Neutrophil (primary cell): Measurements from ENCODE around the gene DCLK1.

Source experiments
- H3K27ac ChIP-seq: fragments of 200-600 bp; sonication (generic); 2 replicates; pipeline ENCODE4 v1.5.1; 2016; ENCODE audit warnings: mild to moderate bottlenecking, moderate library complexity
- H3K27me3 ChIP-seq: fragments of 200-600 bp; sonication (generic); 2 replicates; pipeline ENCODE4 v1.6.0; 2016; ENCODE audit warnings: mild to moderate bottlenecking
- H3K36me3 ChIP-seq: fragments of 200-600 bp; sonication (generic); 2 replicates; pipeline ENCODE4 v1.5.1; 2017
- H3K4me1 ChIP-seq, 2 experiments: fragments of 200-600 bp in 1 of 2; sonication (generic) in 1 of 2; 1 replicate in 1 of 2; 2 replicates in 1 of 2; pipeline versions ENCODE4 v1.5.1 to v1.6.1; 2013 to 2016; ENCODE audit warnings: low read depth in 1 of 2, low read length in 1 of 2, mild to moderate bottlenecking in 1 of 2, moderate library complexity in 1 of 2; ENCODE audit not compliant: control insufficient read depth in 1 of 2, insufficient read depth in 1 of 2
- H3K4me3 ChIP-seq, 2 experiments: fragments of 200-600 bp in 1 of 2; sonication (generic) in 1 of 2; 1 replicate in 1 of 2; 2 replicates in 1 of 2; pipeline ENCODE4 v1.5.1; 2013 to 2016; ENCODE audit warnings: low read depth in 1 of 2, low read length in 1 of 2, mild to moderate bottlenecking in 1 of 2, moderate library complexity in 1 of 2
- H3K9me3 ChIP-seq: fragments of 200-600 bp; sonication (generic); 2 replicates; pipeline ENCODE4 v1.5.1; 2016
- TF ChIP-seq, protein P1 (sequence below): fragments of 200-600 bp; sonication (generic); IDR thresholded peaks from 2 replicates; pipeline ENCODE4 v1.5.1; 2016; ENCODE audit warnings: antibody characterized with exemption

Gene DCLK1

DNA sequence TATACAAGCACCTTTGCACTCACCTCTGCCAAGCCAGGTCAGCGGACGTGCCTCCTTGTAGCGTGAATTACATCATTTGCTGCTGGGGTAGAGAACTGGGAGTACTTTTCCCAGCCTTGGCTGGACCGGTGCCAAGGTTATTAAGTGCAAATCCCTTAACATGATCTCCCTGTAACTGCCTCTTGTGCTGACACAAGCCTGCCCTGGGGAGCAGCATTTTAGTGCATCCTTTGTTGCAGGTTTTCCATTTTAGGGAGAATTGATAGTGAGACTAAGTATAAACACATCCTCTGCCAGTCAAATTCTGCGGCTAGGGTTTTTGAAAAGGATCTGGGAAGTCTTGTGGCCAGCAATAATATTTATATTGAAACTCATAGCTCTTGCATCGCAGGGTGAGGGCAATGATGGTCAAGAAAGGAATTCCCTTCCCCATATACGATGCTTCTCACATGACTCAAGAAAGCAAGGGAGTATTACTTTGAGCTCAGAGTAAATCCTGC, 32.7 kb upstream of the DCLK1 start:
- H3K27ac ChIP-seq, result no peak overlapping the region
- no peaks in the 10 kb centered on the region for H3K27me3 ChIP-seq
- TF ChIP-seq, protein P1, sequence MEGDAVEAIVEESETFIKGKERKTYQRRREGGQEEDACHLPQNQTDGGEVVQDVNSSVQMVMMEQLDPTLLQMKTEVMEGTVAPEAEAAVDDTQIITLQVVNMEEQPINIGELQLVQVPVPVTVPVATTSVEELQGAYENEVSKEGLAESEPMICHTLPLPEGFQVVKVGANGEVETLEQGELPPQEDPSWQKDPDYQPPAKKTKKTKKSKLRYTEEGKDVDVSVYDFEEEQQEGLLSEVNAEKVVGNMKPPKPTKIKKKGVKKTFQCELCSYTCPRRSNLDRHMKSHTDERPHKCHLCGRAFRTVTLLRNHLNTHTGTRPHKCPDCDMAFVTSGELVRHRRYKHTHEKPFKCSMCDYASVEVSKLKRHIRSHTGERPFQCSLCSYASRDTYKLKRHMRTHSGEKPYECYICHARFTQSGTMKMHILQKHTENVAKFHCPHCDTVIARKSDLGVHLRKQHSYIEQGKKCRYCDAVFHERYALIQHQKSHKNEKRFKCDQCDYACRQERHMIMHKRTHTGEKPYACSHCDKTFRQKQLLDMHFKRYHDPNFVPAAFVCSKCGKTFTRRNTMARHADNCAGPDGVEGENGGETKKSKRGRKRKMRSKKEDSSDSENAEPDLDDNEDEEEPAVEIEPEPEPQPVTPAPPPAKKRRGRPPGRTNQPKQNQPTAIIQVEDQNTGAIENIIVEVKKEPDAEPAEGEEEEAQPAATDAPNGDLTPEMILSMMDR, result no peak
- H3K4me3 ChIP-seq, result no peak overlapping the region
- no peaks in the 10 kb centered on the region for H3K9me3 ChIP-seq
- no peaks in the 10 kb centered on the region for H3K4me1 ChIP-seq
- no peaks in the 10 kb centered on the region for H3K36me3 ChIP-seq

DNA sequence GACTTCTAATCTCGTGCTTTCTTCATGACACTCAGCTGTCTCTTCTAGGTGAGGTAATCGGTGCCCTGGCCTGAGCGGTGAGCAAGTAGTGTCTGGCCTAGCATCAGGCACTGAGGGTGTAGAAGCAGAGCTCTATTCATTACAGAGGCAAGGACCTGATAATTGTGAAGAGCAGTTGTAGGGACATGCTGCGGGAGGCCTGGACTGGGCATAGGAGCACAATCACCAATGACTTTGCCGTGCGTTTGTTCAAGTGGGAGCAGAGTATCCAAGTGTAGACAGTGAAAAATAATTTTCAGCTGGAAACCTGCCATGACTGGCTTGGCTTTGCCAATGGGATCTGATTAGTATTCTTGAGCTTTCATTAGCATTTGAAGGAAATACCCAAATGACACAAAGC, 32.1 kb upstream of the DCLK1 start:
- Histone ChIP-seq H3K4me3 (no peak overlapping the region), H3K27me3 (no peaks in the 10 kb centered on the region), H3K27ac (no peak overlapping the region), H3K9me3 (no peaks in the 10 kb centered on the region), H3K4me1 (no peaks in the 10 kb centered on the region), H3K36me3 (no peaks in the 10 kb centered on the region)
- TF ChIP-seq, protein P1, result no peak

DNA sequence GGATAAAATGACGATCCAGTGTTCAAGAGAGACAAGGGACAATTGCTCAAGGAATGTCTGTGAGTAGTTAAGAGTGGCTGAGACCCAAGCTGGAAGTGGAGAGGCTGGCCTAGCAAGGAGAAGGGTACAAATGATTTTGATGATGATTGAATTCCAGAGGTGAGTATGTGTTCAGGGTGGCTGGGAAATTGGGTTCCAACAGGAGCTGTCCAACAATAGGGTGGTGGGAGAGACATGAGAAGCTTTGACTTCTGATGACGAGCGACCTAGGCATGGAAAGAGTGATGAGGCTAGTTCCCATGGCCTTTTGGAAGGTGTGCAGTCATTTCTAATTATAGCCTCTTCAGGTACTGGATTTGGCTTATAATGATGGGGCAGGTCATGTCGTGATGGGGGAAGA, 29.1 kb upstream of the DCLK1 start:
- Histone ChIP-seq H3K27me3 (peaks cover 10% of the 10 kb centered on the region), H3K36me3 (no peaks in the 10 kb centered on the region), H3K4me3 (no peak overlapping the region), H3K9me3 (no peaks in the 10 kb centered on the region), H3K27ac (no peak overlapping the region), H3K4me1 (no peaks in the 10 kb centered on the region)
- TF ChIP-seq, protein P1, result no peak

- peaks cover 24% of the 10 kb centered on the region for H3K27me3 ChIP-seq
- H3K9me3 ChIP-seq, result no peaks in the 10 kb centered on the region
- TF ChIP-seq, protein P1, result no peak
- no peak overlapping the region for H3K27ac ChIP-seq
- no peaks in the 10 kb centered on the region for H3K36me3 ChIP-seq
- H3K4me1 ChIP-seq, result no peaks in the 10 kb centered on the region
- H3K4me3 ChIP-seq, result no peak overlapping the region
These were observed 27.4 kb upstream of the DCLK1 start for GRCh38 chr13:36158611-36159010.

- H3K4me3 ChIP-seq, result no peak overlapping the region
- peaks cover 24% of the 10 kb centered on the region for H3K27me3 ChIP-seq
- TF ChIP-seq, protein P1, result no peak
- no peaks in the 10 kb centered on the region for H3K4me1 ChIP-seq
- H3K36me3 ChIP-seq, result no peaks in the 10 kb centered on the region
- no peak overlapping the region for H3K27ac ChIP-seq
- no peaks in the 10 kb centered on the region for H3K9me3 ChIP-seq
These were observed 26.3 kb upstream of the DCLK1 start for GRCh38 chr13:36157480-36157879.
